H1 (cell line): ENCODE data around the gene THADA. TPM values are rescaled to one million over a fixed set of nuclear protein-coding genes. Genes with fewer than 3 reads are reported as not detected.

Experiments
- CTCF ChIA-PET: fragments of 300-600 bp; sonication (Branson Sonifier 250); formaldehyde crosslinking; loops from one replicate; lab custom pipeline; 2021; ENCODE audit not compliant: partially characterized antibody; lab: Charles Lee
- POLR2A ChIA-PET: fragments of 300-600 bp; sonication (Branson Sonifier 250); formaldehyde crosslinking; loops from one replicate; lab custom pipeline; 2021; ENCODE audit warnings: inconsistent platforms; ENCODE audit not compliant: partially characterized antibody; lab: Charles Lee
- DNase-seq, 2 experiments: peaks; one replicate each; pipeline versions ENCODE4 v3.0.0 to v3.0.0-alpha.2; 2010 to 2022; ENCODE audit warnings: low spot score in 2 of 2, low read depth in 1 of 2, mixed read lengths in 1 of 2
- FAIRE-seq: peaks from 2 replicates; lab custom pipeline; 2011; peaks lifted over from hg19 to GRCh38; lab: Jason Lieb, UNC
- H2AFZ ChIP-seq: 2 replicates; pipeline ENCODE4 v1.8.1; 2012; ENCODE audit warnings: low read length, inconsistent platforms
- H2AK5ac ChIP-seq: 2 replicates; pipeline ENCODE4 v1.6.1; 2013; ENCODE audit warnings: low read depth, low read length
- H2BK120ac ChIP-seq: replicated peaks from 2 replicates; pipeline ENCODE3; 2013; ENCODE audit warnings: low read depth, low read length, inconsistent platforms
- H2BK12ac ChIP-seq: 2 replicates; pipeline ENCODE4 v1.6.1; 2013; ENCODE audit warnings: low read depth, low read length
- H2BK15ac ChIP-seq: 2 replicates; pipeline ENCODE4 v1.6.1; 2013; ENCODE audit warnings: low read length
- H2BK20ac ChIP-seq: 2 replicates; pipeline ENCODE4 v1.6.1; 2013; ENCODE audit warnings: low read length
- H2BK5ac ChIP-seq: 2 replicates; pipeline ENCODE4 v1.6.1; 2013; ENCODE audit warnings: low read depth, low read length
- H3K14ac ChIP-seq: 2 replicates; pipeline ENCODE4 v1.6.1; 2013; ENCODE audit warnings: inconsistent platforms; ENCODE audit not compliant: insufficient read length
- H3K18ac ChIP-seq: 2 replicates; pipeline ENCODE4 v1.6.1; 2013; ENCODE audit warnings: low read length; ENCODE audit errors: extremely low read depth
- H3K23ac ChIP-seq: 2 replicates; pipeline ENCODE4 v1.6.1; 2013; ENCODE audit warnings: inconsistent platforms; ENCODE audit not compliant: insufficient read length
- H3K23me2 ChIP-seq: 2 replicates; pipeline ENCODE4 v1.6.1; 2013; ENCODE audit warnings: low read depth, low read length
- H3K27ac ChIP-seq: 2 replicates; pipeline ENCODE4 v1.6.1; 2011; ENCODE audit warnings: low read depth, low read length, inconsistent platforms
- H3K27me3 ChIP-seq, 4 experiments: replicated peaks in 1 of 4; 1 replicate in 1 of 4; 2 replicates in 3 of 4; pipeline versions ENCODE4 v1.6.1 to v1.8.1; 2011 to 2013; ENCODE audit warnings: low read length in 3 of 4, mild to moderate bottlenecking in 3 of 4, inconsistent platforms in 2 of 4, mixed read lengths in 2 of 4, moderate library complexity in 1 of 4; ENCODE audit not compliant: control insufficient read depth in 3 of 4, insufficient read depth in 3 of 4; ENCODE audit errors: extremely low read depth in 1 of 4
- H3K36me3 ChIP-seq, 4 experiments: 2 replicates each; pipeline versions ENCODE4 v1.6.1 to v1.8.1; 2011 to 2013; ENCODE audit warnings: mild to moderate bottlenecking in 4 of 4, low read length in 3 of 4, moderate library complexity in 2 of 4, control low read depth in 1 of 4, inconsistent platforms in 1 of 4; ENCODE audit not compliant: insufficient read depth in 4 of 4, control insufficient read depth in 2 of 4
- H3K4ac ChIP-seq: replicated peaks from 2 replicates; pipeline ENCODE3; 2013; ENCODE audit warnings: low read length, low read depth, mixed read lengths, inconsistent platforms; ENCODE audit not compliant: insufficient read length
- H3K4me1 ChIP-seq, 4 experiments: replicated peaks in 1 of 4; 1 replicate in 1 of 4; 2 replicates in 3 of 4; pipeline versions ENCODE4 v1.6.1 to v1.8.1; 2011 to 2013; ENCODE audit warnings: low read length in 3 of 4, inconsistent platforms in 2 of 4, mixed read lengths in 1 of 4; ENCODE audit not compliant: insufficient read depth in 4 of 4, control insufficient read depth in 3 of 4
- H3K4me2 ChIP-seq, 2 experiments: 2 replicates each; pipeline versions ENCODE4 v1.6.1 to v1.8.1; 2011 to 2013; ENCODE audit warnings: low read depth in 2 of 2, low read length in 2 of 2, control low read depth in 1 of 2, inconsistent platforms in 1 of 2, mild to moderate bottlenecking in 1 of 2; ENCODE audit not compliant: insufficient read depth in 1 of 2
- H3K4me3 ChIP-seq, 4 experiments: fragments of 200-600, 300-600 bp in 1 of 4; sonication (generic), shearing (Covaris generic), sonication (Bioruptor Twin) in 1 of 4; 2 replicates each; pipeline versions ENCODE4 v1.5.1 to v1.8.1; 2011 to 2016; ENCODE audit warnings: low read length in 4 of 4, low read depth in 3 of 4, control low read depth in 2 of 4, inconsistent platforms in 2 of 4, mild to moderate bottlenecking in 2 of 4, mixed read lengths in 1 of 4, moderate library complexity in 1 of 4; ENCODE audit not compliant: insufficient read depth in 2 of 4; ENCODE audit errors: extremely low read depth in 1 of 4
- H3K56ac ChIP-seq: replicated peaks from 2 replicates; pipeline ENCODE3; 2013; ENCODE audit warnings: low read depth, mild to moderate bottlenecking, mixed read lengths, low read length, inconsistent platforms; ENCODE audit not compliant: insufficient read length
- H3K79me1 ChIP-seq: 2 replicates; pipeline ENCODE4 v1.6.1; 2013; ENCODE audit warnings: low read depth, low read length, control low read depth
- H3K79me2 ChIP-seq, 2 experiments: 2 replicates each; pipeline versions ENCODE4 v1.6.1 to v1.8.1; 2012 to 2013; ENCODE audit warnings: low read length in 2 of 2, mild to moderate bottlenecking in 2 of 2, inconsistent platforms in 1 of 2; ENCODE audit not compliant: insufficient read depth in 2 of 2, control insufficient read depth in 1 of 2
- H3K9ac ChIP-seq, 4 experiments: replicated peaks in 1 of 4; 1 replicate in 1 of 4; 2 replicates in 3 of 4; pipeline versions ENCODE4 v1.6.1 to v1.8.1; 2011 to 2013; ENCODE audit warnings: low read depth in 3 of 4, low read length in 3 of 4, control low read depth in 2 of 4, mild to moderate bottlenecking in 2 of 4, moderate library complexity in 2 of 4, inconsistent platforms in 1 of 4; ENCODE audit errors: extremely low read depth in 1 of 4
- H3K9me3 ChIP-seq, 2 experiments: 2 replicates each; pipeline versions ENCODE4 v1.6.1 to v1.8.1; 2012 to 2013; ENCODE audit warnings: mild to moderate bottlenecking in 2 of 2, moderate library complexity in 2 of 2, control low read depth in 1 of 2, inconsistent platforms in 1 of 2, low read depth in 1 of 2, low read length in 1 of 2, mixed read lengths in 1 of 2; ENCODE audit not compliant: insufficient read depth in 2 of 2
- H4K20me1 ChIP-seq, 2 experiments: replicated peaks in 1 of 2; 2 replicates each; pipeline versions ENCODE3 to v1.8.1; 2011 to 2013; ENCODE audit warnings: inconsistent platforms in 2 of 2, low read length in 2 of 2, mild to moderate bottlenecking in 1 of 2; ENCODE audit not compliant: insufficient read depth in 2 of 2, control insufficient read depth in 1 of 2
- H4K5ac ChIP-seq: 2 replicates; pipeline ENCODE4 v1.6.1; 2013; ENCODE audit warnings: low read length, low read depth, mixed read lengths, inconsistent platforms; ENCODE audit not compliant: insufficient read length
- H4K8ac ChIP-seq: 2 replicates; pipeline ENCODE4 v1.8.0; 2013; ENCODE audit warnings: mild to moderate bottlenecking, moderate library complexity, low read length, inconsistent platforms; ENCODE audit not compliant: insufficient read depth; ENCODE audit errors: extremely low read depth
- H4K91ac ChIP-seq: replicated peaks from 2 replicates; pipeline ENCODE3; 2013; ENCODE audit warnings: low read length, mixed read lengths, inconsistent platforms; ENCODE audit not compliant: insufficient read length
- BCL11A ChIP-seq, 2 experiments: IDR thresholded peaks; one replicate each; pipeline ENCODE4 v1.6.1; 2011; ENCODE audit warnings: low read depth in 2 of 2, low read length in 2 of 2, mild to moderate bottlenecking in 2 of 2
- CHD1 ChIP-seq: IDR thresholded peaks from 2 replicates; pipeline ENCODE4 v1.6.1; 2012; ENCODE audit warnings: low read depth, low read length, improper control_type of control experiment
- GABPA ChIP-seq: IDR thresholded peaks from 2 replicates; pipeline ENCODE4 v1.6.1; 2011; ENCODE audit warnings: mild to moderate bottlenecking, low read length, moderate library complexity, borderline replicate concordance; ENCODE audit not compliant: insufficient read depth
- NANOG ChIP-seq: IDR thresholded peaks from 2 replicates; pipeline ENCODE4 v1.6.1; 2011; ENCODE audit warnings: low read length, low read depth, mild to moderate bottlenecking, inconsistent platforms; ENCODE audit not compliant: insufficient read depth, poor library complexity, severe bottlenecking
- RBBP5 ChIP-seq: IDR thresholded peaks from 2 replicates; pipeline ENCODE4 v1.7.1; 2012; ENCODE audit warnings: low read depth, mild to moderate bottlenecking, inconsistent platforms, low read length, moderate library complexity, borderline replicate concordance
- SAP30 ChIP-seq: fragments of 300-600 bp; sonication (generic); IDR thresholded peaks from 2 replicates; pipeline ENCODE4 v1.7.1; 2012; ENCODE audit warnings: low read length, moderate library complexity, mild to moderate bottlenecking, inconsistent platforms; ENCODE audit not compliant: insufficient read depth, insufficient replicate concordance
- SIN3A ChIP-seq, 2 experiments: IDR thresholded peaks in 1 of 2; conservative IDR thresholded peaks in 1 of 2; 2 replicates each; pipeline ENCODE4 v1.6.1; 2011 to 2012; ENCODE audit warnings: low read length in 2 of 2, improper control_type of control experiment in 1 of 2, low read depth in 1 of 2, mild to moderate bottlenecking in 1 of 2
- SP4 ChIP-seq: IDR thresholded peaks from 2 replicates; pipeline ENCODE4 v1.6.1; 2012; ENCODE audit warnings: low read length, inconsistent platforms
- TAF1 ChIP-seq: IDR thresholded peaks from 2 replicates; pipeline ENCODE4 v1.6.1; 2011; ENCODE audit warnings: mild to moderate bottlenecking, low read depth, low read length
- TCF12 ChIP-seq: IDR thresholded peaks from 2 replicates; pipeline ENCODE4 v1.6.1; 2011; ENCODE audit warnings: low read depth, mild to moderate bottlenecking, low read length
- TEAD4 ChIP-seq: IDR thresholded peaks from 2 replicates; pipeline ENCODE4 v1.6.1; 2012; ENCODE audit warnings: low read depth, low read length, inconsistent platforms, mixed read lengths
- ZNF274 ChIP-seq: IDR thresholded peaks from 2 replicates; pipeline ENCODE4 v1.7.0; 2012; ENCODE audit warnings: low read length, borderline replicate concordance; ENCODE audit errors: extremely low read depth
- WGBS, 2 experiments: shearing (Covaris generic) in 1 of 2; methylation state at CpG; one replicate each; pipeline versions ENCODE4 v1.1.6 to v1.1.7; 2013 to 2015; ENCODE audit warnings: low lambda C conversion rate in 2 of 2, mixed read lengths in 2 of 2, inconsistent platforms in 1 of 2, low coverage in 1 of 2, missing lambda C conversion rate in 1 of 2; ENCODE audit not compliant: insufficient replicate concordance in 2 of 2, insufficient coverage in 1 of 2, insufficient read length in 1 of 2; ENCODE audit errors: extremely low coverage in 1 of 2, missing lambda C conversion rate in 1 of 2; 5-methylcytosine and 5-hydroxymethylcytosine counted together
- polyA plus RNA-seq, 7 experiments: library from polyadenylated mRNA; depleted of rRNA in 3 of 7; stranded (reverse) in 5 of 7; unstranded in 2 of 7; fragments of >200 nt in 5 of 7; fragments of 200-250 nt in 2 of 7; gene quantifications; 1 replicate in 5 of 7; 2 replicates in 1 of 7; 4 replicates in 1 of 7; pipeline versions ENCODE4 v1.2.1 to v1.2.3, GENCODE V29; 2011 to 2013; ENCODE audit warnings: missing spikeins in 2 of 7, mixed read lengths in 2 of 7
- total RNA-seq: library from RNA; stranded (reverse); fragmentation: NEBNext Ultra II Directional; extraction: Animal tissue kit (Norgen Biotek cat#: 25700); gene quantifications from 2 replicates; pipeline ENCODE4 v1.2.1, GENCODE V29; 2021
- TF ChIP-seq, protein P1 (sequence below): IDR thresholded peaks from 2 replicates; pipeline ENCODE4 v1.6.1; 2011; ENCODE audit warnings: low read length, improper control_type of control experiment

THADA gene
- total and polyA plus RNA-seq, 2 of the 8 experiments (the other 6 are each of a cell fraction or from before 2014, with no cell fraction given), result 22.4 to 26.8 TPM

DNA sequence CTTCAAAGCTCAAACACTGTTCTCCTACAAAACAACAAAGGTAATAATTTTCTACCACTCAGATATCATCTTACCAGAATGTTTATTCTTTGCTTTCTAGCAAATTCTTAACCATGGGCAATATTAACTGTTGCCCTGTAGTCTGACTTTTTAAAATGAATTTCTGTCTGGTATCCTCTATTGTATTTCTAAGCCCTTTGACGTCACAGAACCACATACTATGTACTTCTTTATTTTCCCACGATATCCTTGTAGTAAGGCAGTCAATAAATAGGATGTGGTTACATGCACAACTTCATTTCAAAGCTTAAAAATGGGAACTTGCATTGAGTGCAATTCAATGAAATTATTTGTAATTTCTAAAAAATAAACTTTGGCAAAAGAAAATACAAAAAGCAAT is 58.7 kb downstream of the THADA start:
- no peak overlapping the region for H2BK5ac ChIP-seq
- CTCF ChIA-PET, result interaction anchor here (0.6 to 0.7 kb wide), 2 partner anchors 56 to 469 kb away, joined by 3 read pairs; no protein-coding TSS in a partner anchor
- H4K91ac ChIP-seq, result no peak overlapping the region
- peaks cover 0 to 6% (median 4%) of the 10 kb centered on the region in 4 experiments; a peak in 2 of 8 replicates for H3K36me3 ChIP-seq
- no peak overlapping the region for H2AFZ ChIP-seq
- H3K14ac ChIP-seq, result no peak overlapping the region
- POLR2A ChIA-PET, result interaction anchor here (1.1 kb wide), 1 partner anchor 17 kb away, joined by 3 read pairs; no protein-coding TSS in a partner anchor
- H4K8ac ChIP-seq, result no peak overlapping the region
- H3K18ac ChIP-seq, result no peak overlapping the region
- H3K4ac ChIP-seq, result no peak overlapping the region
- H3K9me3 ChIP-seq, result no peaks in the 10 kb centered on the region
- no peaks in the 10 kb centered on the region for H3K23me2 ChIP-seq
- H4K5ac ChIP-seq, result no peak overlapping the region
- no peak overlapping the region for H3K4me2 ChIP-seq
- H4K20me1 ChIP-seq, result no peaks in the 10 kb centered on the region
- H2BK20ac ChIP-seq, result no peak overlapping the region
- no peak overlapping the region for H3K23ac ChIP-seq
- no peaks in the 10 kb centered on the region for H3K79me2 ChIP-seq
- 84% methylated on average over 2 of the region's 2 CpGs; no CpG with 5 or more reads in 1 of the 2 experiments for WGBS, 2 experiments
- no peaks in the 10 kb centered on the region for H3K27me3 ChIP-seq
- no peak overlapping the region for H3K56ac ChIP-seq
- H2BK15ac ChIP-seq, result no peak overlapping the region
- no peak overlapping the region for H2BK12ac ChIP-seq
- H3K4me3 ChIP-seq, result no peak overlapping the region
- no peak overlapping the region for H2AK5ac ChIP-seq
- no peak overlapping the region for H3K27ac ChIP-seq
- no peaks in the 10 kb centered on the region for H3K4me1 ChIP-seq
- DNase-seq, result no peak
- H3K79me1 ChIP-seq, result no peaks in the 10 kb centered on the region
- no peak overlapping the region for H2BK120ac ChIP-seq
- no peak for FAIRE-seq
- H3K9ac ChIP-seq, result no peak overlapping the region
- no peak for TF ChIP-seq NANOG
- no peak for TF ChIP-seq BCL11A (IDR thresholded peaks at IDR 0.05; ENCODE audit: low read depth in 2 of 2, low read length in 2 of 2)
- no peak for TF ChIP-seq CHD1
- TF ChIP-seq TEAD4, result no peak
- no peak for TF ChIP-seq RBBP5
- TF ChIP-seq TCF12, result no peak
- TF ChIP-seq SAP30, result no peak
- TF ChIP-seq SP4, result no peak
- no peak for TF ChIP-seq SIN3A (conservative IDR thresholded peaks at IDR 0.05 in 1 of 2, IDR thresholded peaks at IDR 0.05 in 1 of 2; ENCODE audit: low read depth in 1 of 2, low read length in 2 of 2)
- no peak for TF ChIP-seq ZNF274
- TF ChIP-seq, protein P1, sequence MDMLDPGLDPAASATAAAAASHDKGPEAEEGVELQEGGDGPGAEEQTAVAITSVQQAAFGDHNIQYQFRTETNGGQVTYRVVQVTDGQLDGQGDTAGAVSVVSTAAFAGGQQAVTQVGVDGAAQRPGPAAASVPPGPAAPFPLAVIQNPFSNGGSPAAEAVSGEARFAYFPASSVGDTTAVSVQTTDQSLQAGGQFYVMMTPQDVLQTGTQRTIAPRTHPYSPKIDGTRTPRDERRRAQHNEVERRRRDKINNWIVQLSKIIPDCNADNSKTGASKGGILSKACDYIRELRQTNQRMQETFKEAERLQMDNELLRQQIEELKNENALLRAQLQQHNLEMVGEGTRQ, result no peak
- no peak for TF ChIP-seq TAF1
- no peak for TF ChIP-seq GABPA
